Spleen (tissue), 7 donors: ENCODE results near the gene UBN1.

ENCODE experiments used
- CTCF ChIP-seq, 11 experiments: fragments of 200-600 bp in 7 of 11; fragments of 450-650 bp in 4 of 11; sonication (generic) in 4 of 11; IDR thresholded peaks in 8 of 11; conservative IDR thresholded peaks in 3 of 11; 1 replicate in 7 of 11; 2 replicates in 4 of 11; pipeline versions ENCODE4 v1.4.0 to v1.8.0; 2016 to 2021; ENCODE audit warnings: antibody characterized with exemption in 11 of 11, inconsistent platforms in 4 of 11, mild to moderate bottlenecking in 1 of 11
- POLR2AphosphoS5 ChIP-seq, 3 donors: sonication (generic); formaldehyde crosslinking; IDR thresholded peaks; one replicate each; pipeline ENCODE4 v1.5.1; 2017; ENCODE audit warnings: antibody characterized with exemption in 3 of 3
- donor health status: DM: no; HTN: no; CAD: no; lungs with moderate emphysema.
- donor health status: DM: no; HTN: no; CAD: no.
- donor health status: DM: no; HTN: no; CAD: no.

GRCh38 chr16:4900036-4900435, 52.8 kb downstream of the UBN1 start:
- no peak for TF ChIP-seq POLR2AphosphoS5 (IDR thresholded peaks at IDR 0.05)
- no peak for TF ChIP-seq CTCF (IDR thresholded peaks at IDR 0.05 in 8 of 11, conservative IDR thresholded peaks at IDR 0.05 in 3 of 11)
